GM10847 (cell line): ENCODE measurements around the gene CYP8B1.

Experiments used
- POLR2A ChIP-seq: IDR thresholded peaks from 2 replicates; pipeline ENCODE4 v1.6.1; 2011; ENCODE audit not compliant: insufficient read length; ENCODE audit errors: extremely low read depth

Gene CYP8B1

DNA sequence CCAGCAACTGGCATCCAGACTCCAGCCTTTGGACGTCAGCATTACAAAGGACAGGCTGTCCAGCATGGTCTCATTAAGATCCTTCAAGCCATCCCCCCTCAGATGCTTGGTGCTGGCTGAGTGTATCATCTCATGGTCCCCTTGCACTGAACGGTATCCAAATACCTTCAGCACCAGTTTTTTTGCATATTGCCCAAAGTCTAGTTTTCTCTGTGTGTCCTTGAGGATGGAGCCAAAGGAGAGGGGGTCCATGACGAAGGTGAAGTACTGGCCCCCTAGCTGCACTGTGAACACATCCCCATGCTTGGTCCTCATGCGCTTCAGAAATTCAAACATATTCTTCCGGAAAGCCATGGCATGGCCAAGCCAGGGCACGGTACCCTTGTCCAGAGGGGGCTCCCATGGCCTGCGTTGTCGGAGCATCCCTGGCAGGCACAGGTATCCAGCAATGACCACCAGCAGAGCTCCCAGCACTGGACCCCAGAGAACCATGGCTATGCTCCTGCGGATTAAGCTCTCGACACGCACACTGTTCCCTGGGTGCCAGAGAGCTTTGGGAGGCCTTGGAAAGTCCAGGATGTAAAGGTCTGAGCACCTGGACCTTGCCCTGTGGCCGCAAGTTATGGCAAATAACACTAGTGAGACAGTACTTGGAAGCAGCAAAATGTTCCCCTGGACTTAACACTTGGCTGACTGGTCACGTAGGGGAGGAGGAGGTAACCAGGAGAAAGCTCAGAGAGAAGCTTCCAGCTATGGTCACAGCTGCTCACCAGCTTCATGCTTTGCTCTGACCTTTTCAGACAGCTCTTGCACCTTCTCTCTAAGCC is at the start of gene CYP8B1:
Gene CYP8B1 (minus strand): TSS at position 555 of the 827 bp plus-strand sequence. CDS start 63 bp downstream, at position 492.
- TF ChIP-seq POLR2A, result no peak

- TF ChIP-seq POLR2A, result no peak
Measured at GRCh38 chr3:42923606-42924005, 47.9 kb upstream of the CYP8B1 start.

- TF ChIP-seq POLR2A, result no peak
Measured at GRCh38 chr3:42914771-42915515, 39.3 kb upstream of the CYP8B1 start.

DNA sequence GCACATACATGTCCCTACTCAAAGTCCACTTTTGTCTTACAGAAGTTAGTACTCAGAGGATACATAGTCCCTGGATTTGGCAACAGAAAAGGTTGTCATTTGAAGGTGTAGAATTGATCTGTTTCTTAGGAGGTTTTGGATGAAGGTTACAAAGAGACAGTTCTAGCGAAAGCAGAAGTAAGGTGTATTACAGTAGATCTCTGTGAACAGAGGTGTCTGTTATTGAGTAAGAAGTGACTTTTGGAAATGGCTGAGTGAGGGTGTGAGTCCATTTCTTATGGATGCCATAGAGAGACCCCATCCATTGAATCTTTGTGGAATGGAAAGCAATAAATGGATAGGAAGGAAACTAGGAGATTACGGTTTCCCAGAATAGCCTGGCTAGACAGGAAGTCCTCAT is 35.9 kb upstream of the CYP8B1 start:
- no peak for TF ChIP-seq POLR2A

DNA sequence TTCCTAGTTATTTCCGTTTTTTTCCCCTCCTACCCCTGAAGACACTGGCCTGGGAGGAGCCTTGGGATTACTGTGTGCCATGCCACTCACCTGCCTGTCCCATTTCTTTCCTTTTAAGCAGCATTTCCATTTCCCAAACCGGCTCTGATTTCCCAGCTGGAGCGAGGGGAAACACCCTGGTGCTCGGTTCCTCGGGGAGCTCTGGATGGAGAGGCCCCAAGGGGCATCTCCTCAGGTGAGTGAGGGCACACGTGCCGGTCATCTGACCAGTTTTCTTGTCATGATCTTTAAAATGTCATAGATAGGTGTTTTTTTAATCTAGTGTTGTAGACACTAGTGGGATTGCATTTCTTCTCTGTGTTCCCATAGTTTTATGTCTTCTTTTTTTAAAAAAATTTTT is 33.0 kb upstream of the CYP8B1 start:
- TF ChIP-seq POLR2A, result no peak

DNA sequence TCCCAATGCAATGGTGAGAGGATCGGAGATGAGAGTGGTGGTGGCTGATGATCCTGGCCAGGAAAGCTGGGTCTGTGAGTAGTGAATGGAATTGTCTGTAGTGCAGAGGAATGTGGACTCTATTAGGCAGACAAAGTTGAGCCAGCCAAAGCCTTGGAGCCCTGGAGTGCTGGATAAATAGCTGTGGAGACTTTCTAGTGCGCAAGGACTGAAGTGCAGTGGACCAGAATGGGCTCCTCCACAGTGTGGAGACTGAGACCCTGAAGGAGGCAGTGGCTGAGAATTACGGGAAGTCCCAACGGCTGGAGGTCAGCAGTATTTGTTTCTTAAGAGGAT is 31.1 kb upstream of the CYP8B1 start:
- TF ChIP-seq POLR2A, result no peak

DNA sequence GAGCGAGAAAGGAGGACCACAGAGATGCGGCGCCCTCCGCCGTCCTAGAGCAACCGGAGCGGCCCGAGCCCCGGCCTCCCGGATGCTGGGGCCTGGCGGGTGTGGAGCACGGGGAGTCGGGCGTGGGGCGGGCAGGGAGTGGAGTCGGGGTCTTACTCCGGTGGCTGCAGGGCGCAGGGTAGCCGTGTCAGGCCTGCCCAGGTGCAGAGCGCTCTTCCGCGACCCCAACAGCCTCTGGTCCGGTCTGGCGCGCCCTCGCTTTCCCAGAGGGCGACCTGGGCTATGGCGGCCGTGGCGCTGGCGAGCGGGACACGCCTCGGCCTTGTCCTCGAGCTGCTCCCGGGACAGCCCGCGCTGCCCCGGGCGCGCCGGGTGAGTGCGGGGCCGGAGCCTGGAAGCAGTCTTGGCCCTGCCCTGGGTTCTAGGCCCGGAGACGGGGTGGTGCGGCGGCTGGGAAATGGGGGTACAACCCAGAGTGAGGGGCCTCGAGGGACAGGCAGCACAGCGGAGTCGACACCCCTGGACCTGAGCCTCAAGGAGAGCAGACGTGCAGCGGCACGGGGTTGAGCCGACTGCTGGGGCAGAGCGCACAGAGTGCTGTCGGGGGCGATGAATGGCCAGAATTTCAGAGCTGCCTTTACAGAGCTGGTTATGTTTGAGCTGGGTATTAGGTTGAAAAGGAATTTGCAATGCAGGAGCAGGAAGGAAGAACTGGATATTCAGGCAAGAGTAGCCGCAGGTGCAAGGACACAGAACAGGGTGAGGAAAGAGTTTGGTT is 30.6 kb upstream of the CYP8B1 start, which contains the start of gene ZNF662:
Gene ZNF662 (plus strand): TSS at position 73 of the 778 bp plus-strand sequence. CDS start 1,973 bp downstream, outside the sequence.
- TF ChIP-seq POLR2A, result no peak

GRCh38 chr3:42905740-42906069 is 30.0 kb upstream of the CYP8B1 start:
- TF ChIP-seq POLR2A, result no peak

DNA sequence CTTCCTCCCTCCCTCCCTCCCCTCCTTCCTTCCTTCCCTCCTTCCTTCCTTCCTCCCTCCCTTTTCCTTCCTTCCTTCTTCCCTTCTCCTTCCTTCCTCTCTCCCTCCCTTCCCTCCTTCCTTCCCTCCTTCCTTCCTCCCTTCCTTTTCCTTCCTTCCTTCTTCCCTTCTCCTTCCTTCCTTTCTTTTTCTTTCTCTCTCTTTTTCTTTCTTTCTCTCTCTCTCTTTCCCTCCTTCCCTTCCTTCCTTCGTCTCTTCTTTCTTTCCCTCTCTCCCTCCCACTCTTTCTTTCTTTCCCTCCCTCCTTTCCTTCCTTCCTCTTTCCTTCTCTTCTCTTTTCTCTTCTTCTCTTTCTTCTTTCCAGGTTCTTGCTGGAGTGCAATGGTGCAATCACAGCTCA is 28.4 kb upstream of the CYP8B1 start:
- TF ChIP-seq POLR2A, result no peak

GRCh38 chr3:42902257-42902656 is 26.6 kb upstream of the CYP8B1 start:
- TF ChIP-seq POLR2A, result no peak

- TF ChIP-seq POLR2A, result no peak
Measured at GRCh38 chr3:42901073-42901415, 25.4 kb upstream of the CYP8B1 start.

DNA sequence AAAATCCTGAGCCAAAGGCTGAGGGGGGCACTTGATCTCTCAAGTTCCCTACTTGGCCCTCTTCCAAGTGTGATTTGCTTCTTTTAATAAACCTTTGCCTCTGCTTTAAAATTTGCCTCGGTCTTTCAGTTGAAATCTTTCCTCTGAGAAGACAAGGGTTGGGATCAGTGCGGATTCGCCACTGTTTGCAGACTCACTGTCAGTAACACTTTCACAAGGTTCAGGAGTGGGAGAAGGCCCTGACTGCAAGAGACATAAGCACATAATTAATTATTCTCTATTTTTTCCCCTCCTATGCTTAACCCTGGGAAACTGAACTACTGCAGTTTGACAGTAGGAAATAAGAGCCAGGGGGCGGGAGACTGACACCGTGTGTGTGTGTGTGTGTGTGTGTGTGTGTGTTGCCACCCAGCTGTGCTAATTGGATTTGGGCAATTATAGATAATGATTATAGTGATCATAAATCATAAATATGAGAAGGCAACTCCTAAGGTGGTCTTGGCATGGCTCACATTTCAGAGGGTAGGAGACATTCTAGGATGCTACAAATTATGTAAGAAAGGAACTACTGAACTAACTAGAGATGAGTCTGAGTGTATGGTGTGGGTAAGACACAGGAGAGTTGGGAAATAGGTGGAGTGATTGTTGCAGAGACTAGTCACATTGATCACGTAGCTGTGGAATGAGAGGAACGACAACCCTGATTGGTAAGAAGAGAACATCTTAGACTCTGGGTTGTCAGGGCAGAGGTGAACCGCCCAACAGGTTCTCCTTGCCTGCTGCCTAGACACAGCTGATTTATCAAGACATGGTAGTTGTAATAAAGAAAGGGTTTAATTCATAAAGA is 24.8 kb upstream of the CYP8B1 start:
- TF ChIP-seq POLR2A, result no peak

GRCh38 chr3:42898896-42899675 is 23.4 kb upstream of the CYP8B1 start:
- TF ChIP-seq POLR2A, result no peak

GRCh38 chr3:42895580-42895868 is 19.8 kb upstream of the CYP8B1 start:
- TF ChIP-seq POLR2A, result no peak
